ENCODE results near the gene USP17L20.
"Not testable (repeated sequence)": the region's sequence is repeated elsewhere in the genome, so short reads cannot be mapped to it uniquely, and the experiment has no call there.

The USP17L20 gene

GRCh38 chr4:9257824-9258223 lies at the start of gene USP17L20:
USP17L20 (plus strand) TSS chr4:9258124; CDS start chr4:9258124, 0 bp downstream.
- not testable (repeated sequence) for DNase-seq (ENCODE audit: low read depth)

GRCh38 chr4:9210357-9210756 lies 47.6 kb upstream of the USP17L20 start, which contains the start of gene USP17L10:
USP17L10 (plus strand) TSS chr4:9210657; CDS start chr4:9210657, 0 bp downstream.
- DNase-seq (ENCODE audit: low read depth) = not testable (repeated sequence)

GRCh38 chr4:9214701-9215100 lies 43.2 kb upstream of the USP17L20 start:
- not testable (repeated sequence) for DNase-seq (ENCODE audit: low read depth)

GRCh38 chr4:9215105-9215504 lies 42.8 kb upstream of the USP17L20 start, which contains the start of gene USP17L11:
USP17L11 (plus strand) TSS chr4:9215405; CDS start chr4:9215405, 0 bp downstream.
- not testable (repeated sequence) for DNase-seq (ENCODE audit: low read depth)

GRCh38 chr4:9219852-9220251 lies 38.1 kb upstream of the USP17L20 start, which contains the start of gene USP17L12:
USP17L12 (plus strand) TSS chr4:9220152; CDS start chr4:9220152, 0 bp downstream.
- DNase-seq (ENCODE audit: low read depth) = not testable (repeated sequence)

- not testable (repeated sequence) for DNase-seq (ENCODE audit: low read depth)
These were observed 33.3 kb upstream of the USP17L20 start, which contains the start of gene USP17L13 for GRCh38 chr4:9224596-9224995. USP17L13 (plus strand) TSS chr4:9224896; CDS start chr4:9224896, 0 bp downstream.

GRCh38 chr4:9230249-9230648 lies 27.7 kb upstream of the USP17L20 start:
- DNase-seq (ENCODE audit: low read depth) = not testable (repeated sequence)

GRCh38 chr4:9234085-9234484 lies 23.8 kb upstream of the USP17L20 start, which contains the start of gene USP17L15:
USP17L15 (plus strand) TSS chr4:9234385; CDS start chr4:9234385, 0 bp downstream.
- not testable (repeated sequence) for DNase-seq (ENCODE audit: low read depth)

- DNase-seq (ENCODE audit: low read depth) = not testable (repeated sequence)
These were observed 19.5 kb upstream of the USP17L20 start for GRCh38 chr4:9238461-9238860.

- not testable (repeated sequence) for DNase-seq (ENCODE audit: low read depth)
These were observed 14.3 kb upstream of the USP17L20 start, which contains the start of gene USP17L17 for GRCh38 chr4:9243579-9243978. USP17L17 (plus strand) TSS chr4:9243879; CDS start chr4:9243879, 0 bp downstream.

GRCh38 chr4:9247953-9248680 lies 9.8 kb upstream of the USP17L20 start, which contains the start of gene USP17L18:
USP17L18 (plus strand) TSS chr4:9248630; CDS start chr4:9248630, 0 bp downstream.
- DNase-seq (ENCODE audit: low read depth) = not testable (repeated sequence)

- not testable (repeated sequence) for DNase-seq (ENCODE audit: low read depth)
These were observed 4.8 kb upstream of the USP17L20 start, which contains the start of gene USP17L19 for GRCh38 chr4:9253078-9253477. USP17L19 (plus strand) TSS chr4:9253378; CDS start chr4:9253378, 0 bp downstream.

- not testable (repeated sequence) for DNase-seq (ENCODE audit: low read depth)
These were observed 4.6 kb downstream of the USP17L20 start, which contains the start of gene USP17L21 for GRCh38 chr4:9262572-9262971. USP17L21 (plus strand) TSS chr4:9262872; CDS start chr4:9262872, 0 bp downstream.

- not testable (repeated sequence) for DNase-seq (ENCODE audit: low read depth)
These were observed 9.4 kb downstream of the USP17L20 start, which contains the start of gene USP17L22 for GRCh38 chr4:9267319-9267718. USP17L22 (plus strand) TSS chr4:9267619; CDS start chr4:9267619, 0 bp downstream.

- DNase-seq (ENCODE audit: low read depth) = not testable (repeated sequence)
These were observed 13.8 kb downstream of the USP17L20 start for GRCh38 chr4:9271719-9272118.

All from stimulated activated CD8-positive, alpha-beta memory T cell treated with anti-CD3 and anti-CD28 coated beads, Interleukin-15, amount 100 ng/mL, for 1 hour (primary cell).